Measurements from ENCODE around the gene RITA1.

RITA1 gene

GRCh38 chr12:113144806-113145205 lies 40.7 kb upstream of the RITA1 start:
- peaks cover 0 to 5% of the 10 kb centered on the region in 2 donors for H3K4me1 ChIP-seq (ENCODE audit: control insufficient read depth in 1 of 2, insufficient read depth in 2 of 2, low read length in 2 of 2)
- no peaks in the 10 kb centered on the region for H3K27me3 ChIP-seq (ENCODE audit: low read depth, low read length)
- no peak overlapping the region for H3K4me3 ChIP-seq (ENCODE audit: low read depth in 1 of 2, low read length in 2 of 2)
- H3K36me3 ChIP-seq (ENCODE audit: control insufficient read depth in 1 of 2, insufficient read depth in 2 of 2, low read length in 2 of 2), result no peaks in the 10 kb centered on the region
- H3K9me3 ChIP-seq (ENCODE audit: control insufficient read depth in 1 of 2, low read length in 2 of 2), result peaks cover 0 to 2% of the 10 kb centered on the region in 2 donors
- no peak overlapping the region for H3K27ac ChIP-seq (ENCODE audit: low read length)

- no peak overlapping the region for H3K27ac ChIP-seq (ENCODE audit: low read length)
- peaks cover 0 to 6% of the 10 kb centered on the region in 2 donors for H3K4me1 ChIP-seq (ENCODE audit: control insufficient read depth in 1 of 2, insufficient read depth in 2 of 2, low read length in 2 of 2)
- peaks cover 0 to 2% of the 10 kb centered on the region in 2 donors for H3K9me3 ChIP-seq (ENCODE audit: control insufficient read depth in 1 of 2, low read length in 2 of 2)
- H3K4me3 ChIP-seq (ENCODE audit: low read depth in 1 of 2, low read length in 2 of 2), result no peak overlapping the region
- no peaks in the 10 kb centered on the region for H3K27me3 ChIP-seq (ENCODE audit: low read depth, low read length)
- H3K36me3 ChIP-seq (ENCODE audit: control insufficient read depth in 1 of 2, insufficient read depth in 2 of 2, low read length in 2 of 2), result no peaks in the 10 kb centered on the region
Observed at GRCh38 chr12:113145720-113146551, 39.6 kb upstream of the RITA1 start.

- peaks cover 0 to 6% of the 10 kb centered on the region in 2 donors for H3K4me1 ChIP-seq (ENCODE audit: control insufficient read depth in 1 of 2, insufficient read depth in 2 of 2, low read length in 2 of 2)
- H3K27me3 ChIP-seq (ENCODE audit: low read depth, low read length), result no peaks in the 10 kb centered on the region
- H3K36me3 ChIP-seq (ENCODE audit: control insufficient read depth in 1 of 2, insufficient read depth in 2 of 2, low read length in 2 of 2), result no peaks in the 10 kb centered on the region
- peaks cover 0 to 2% of the 10 kb centered on the region in 2 donors for H3K9me3 ChIP-seq (ENCODE audit: control insufficient read depth in 1 of 2, low read length in 2 of 2)
- H3K4me3 ChIP-seq (ENCODE audit: low read depth in 1 of 2, low read length in 2 of 2), result no peak overlapping the region
- no peak overlapping the region for H3K27ac ChIP-seq (ENCODE audit: low read length)
Observed at GRCh38 chr12:113146999-113147398, 38.5 kb upstream of the RITA1 start.

GRCh38 chr12:113149361-113150150 lies 36.0 kb upstream of the RITA1 start, which contains the start of gene CFAP73:
TSS of gene CFAP73 (plus strand) at chr12:113149724. CDS start at chr12:113149858, 134 bp downstream.
- H3K4me3 ChIP-seq (ENCODE audit: low read depth in 1 of 2, low read length in 2 of 2), result no peak within 1 kb of the TSS
- peaks cover 13% of the 10 kb centered on the region for H3K27me3 ChIP-seq (ENCODE audit: low read depth, low read length)
- H3K4me1 ChIP-seq (ENCODE audit: control insufficient read depth in 1 of 2, insufficient read depth in 2 of 2, low read length in 2 of 2), result peaks cover 6 to 22% of the 10 kb centered on the region in 2 donors
- no peak within 1 kb of the TSS for H3K27ac ChIP-seq (ENCODE audit: low read length)
- H3K36me3 ChIP-seq (ENCODE audit: control insufficient read depth in 1 of 2, insufficient read depth in 2 of 2, low read length in 2 of 2), result no peaks in the 10 kb centered on the region
- peaks cover 0 to 2% of the 10 kb centered on the region in 2 donors for H3K9me3 ChIP-seq (ENCODE audit: control insufficient read depth in 1 of 2, low read length in 2 of 2)

- no peaks in the 10 kb centered on the region for H3K36me3 ChIP-seq (ENCODE audit: control insufficient read depth in 1 of 2, insufficient read depth in 2 of 2, low read length in 2 of 2)
- peaks cover 23% of the 10 kb centered on the region for H3K27me3 ChIP-seq (ENCODE audit: low read depth, low read length)
- no peak overlapping the region for H3K4me3 ChIP-seq (ENCODE audit: low read depth in 1 of 2, low read length in 2 of 2)
- peaks cover 0 to 2% of the 10 kb centered on the region in 2 donors for H3K9me3 ChIP-seq (ENCODE audit: control insufficient read depth in 1 of 2, low read length in 2 of 2)
- no peak overlapping the region for H3K27ac ChIP-seq (ENCODE audit: low read length)
- H3K4me1 ChIP-seq (ENCODE audit: control insufficient read depth in 1 of 2, insufficient read depth in 2 of 2, low read length in 2 of 2), result peaks cover 6 to 26% of the 10 kb centered on the region in 2 donors
Observed at GRCh38 chr12:113151655-113152054, 33.9 kb upstream of the RITA1 start.

GRCh38 chr12:113152196-113152834 lies 33.2 kb upstream of the RITA1 start:
- peaks cover 0 to 2% of the 10 kb centered on the region in 2 donors for H3K36me3 ChIP-seq (ENCODE audit: control insufficient read depth in 1 of 2, insufficient read depth in 2 of 2, low read length in 2 of 2)
- H3K9me3 ChIP-seq (ENCODE audit: control insufficient read depth in 1 of 2, low read length in 2 of 2), result no peaks in the 10 kb centered on the region
- no peak overlapping the region for H3K27ac ChIP-seq (ENCODE audit: low read length)
- peak overlapping the region; percentile 21 to 64 for H3K4me3 ChIP-seq (ENCODE audit: low read depth in 1 of 2, low read length in 2 of 2)
- H3K4me1 ChIP-seq (ENCODE audit: control insufficient read depth in 1 of 2, insufficient read depth in 2 of 2, low read length in 2 of 2), result peaks cover 6 to 26% of the 10 kb centered on the region in 2 donors
- peaks cover 23% of the 10 kb centered on the region for H3K27me3 ChIP-seq (ENCODE audit: low read depth, low read length)

GRCh38 chr12:113152835-113153814 lies 32.4 kb upstream of the RITA1 start:
- H3K27ac ChIP-seq (ENCODE audit: low read length), result no peak overlapping the region
- H3K9me3 ChIP-seq (ENCODE audit: control insufficient read depth in 1 of 2, low read length in 2 of 2), result no peaks in the 10 kb centered on the region
- peaks cover 6 to 26% of the 10 kb centered on the region in 2 donors for H3K4me1 ChIP-seq (ENCODE audit: control insufficient read depth in 1 of 2, insufficient read depth in 2 of 2, low read length in 2 of 2)
- peak overlapping the region; percentile 21 to 64 for H3K4me3 ChIP-seq (ENCODE audit: low read depth in 1 of 2, low read length in 2 of 2)
- H3K27me3 ChIP-seq (ENCODE audit: low read depth, low read length), result peaks cover 23% of the 10 kb centered on the region
- H3K36me3 ChIP-seq (ENCODE audit: control insufficient read depth in 1 of 2, insufficient read depth in 2 of 2, low read length in 2 of 2), result peaks cover under 1 to 10% of the 10 kb centered on the region in 2 donors

GRCh38 chr12:113154351-113154973 lies 31.1 kb upstream of the RITA1 start:
- Histone ChIP-seq H3K36me3 (ENCODE audit: control insufficient read depth in 1 of 2, insufficient read depth in 2 of 2, low read length in 2 of 2) (peaks cover 12 to 24% of the 10 kb centered on the region in 2 donors), H3K4me3 (ENCODE audit: low read depth in 1 of 2, low read length in 2 of 2) (peak overlapping the region in 1 of 2 donors; percentile 35), H3K27me3 (ENCODE audit: low read depth, low read length) (peaks cover 23% of the 10 kb centered on the region), H3K4me1 (ENCODE audit: control insufficient read depth in 1 of 2, insufficient read depth in 2 of 2, low read length in 2 of 2) (peaks cover 6 to 24% of the 10 kb centered on the region in 2 donors), H3K27ac (ENCODE audit: low read length) (no peak overlapping the region), H3K9me3 (ENCODE audit: control insufficient read depth in 1 of 2, low read length in 2 of 2) (no peaks in the 10 kb centered on the region)

GRCh38 chr12:113155060-113155459 lies 30.5 kb upstream of the RITA1 start:
- Histone ChIP-seq H3K4me3 (ENCODE audit: low read depth in 1 of 2, low read length in 2 of 2) (no peak overlapping the region), H3K27ac (ENCODE audit: low read length) (no peak overlapping the region), H3K4me1 (ENCODE audit: control insufficient read depth in 1 of 2, insufficient read depth in 2 of 2, low read length in 2 of 2) (peaks cover 6 to 20% of the 10 kb centered on the region in 2 donors), H3K9me3 (ENCODE audit: control insufficient read depth in 1 of 2, low read length in 2 of 2) (no peaks in the 10 kb centered on the region), H3K36me3 (ENCODE audit: control insufficient read depth in 1 of 2, insufficient read depth in 2 of 2, low read length in 2 of 2) (peaks cover 15 to 30% of the 10 kb centered on the region in 2 donors), H3K27me3 (ENCODE audit: low read depth, low read length) (peaks cover 23% of the 10 kb centered on the region)

GRCh38 chr12:113155646-113156045 lies 29.9 kb upstream of the RITA1 start:
- H3K4me3 ChIP-seq (ENCODE audit: low read depth in 1 of 2, low read length in 2 of 2), result no peak overlapping the region
- H3K36me3 ChIP-seq (ENCODE audit: control insufficient read depth in 1 of 2, insufficient read depth in 2 of 2, low read length in 2 of 2), result peaks cover 18 to 36% of the 10 kb centered on the region in 2 donors
- peaks cover 6 to 20% of the 10 kb centered on the region in 2 donors for H3K4me1 ChIP-seq (ENCODE audit: control insufficient read depth in 1 of 2, insufficient read depth in 2 of 2, low read length in 2 of 2)
- no peaks in the 10 kb centered on the region for H3K9me3 ChIP-seq (ENCODE audit: control insufficient read depth in 1 of 2, low read length in 2 of 2)
- H3K27ac ChIP-seq (ENCODE audit: low read length), result no peak overlapping the region
- H3K27me3 ChIP-seq (ENCODE audit: low read depth, low read length), result peaks cover 23% of the 10 kb centered on the region
